Ishikawa (cell line): ENCODE results near the gene SORCS3.

ENCODE experiments used
- CEBPB ChIP-seq: IDR thresholded peaks from 2 replicates; pipeline ENCODE4 v1.6.1; 2012
- CREB1 ChIP-seq: IDR thresholded peaks from 2 replicates; pipeline ENCODE4 v1.6.1; 2012; ENCODE audit warnings: low read depth
- EGR1 ChIP-seq: IDR thresholded peaks from 2 replicates; pipeline ENCODE4 v1.6.1; 2012
- EP300 ChIP-seq: IDR thresholded peaks from 2 replicates; pipeline ENCODE4 v1.6.1; 2012; ENCODE audit warnings: borderline replicate concordance
- TCF12 ChIP-seq: IDR thresholded peaks from 2 replicates; pipeline ENCODE4 v1.6.1; 2012; ENCODE audit warnings: low read depth
- TEAD4 ChIP-seq: IDR thresholded peaks from 2 replicates; pipeline ENCODE4 v1.6.1; 2012
- YY1 ChIP-seq: IDR thresholded peaks from 2 replicates; pipeline ENCODE4 v1.6.1; 2012; ENCODE audit warnings: low read depth
- TF ChIP-seq, protein P1 (sequence below): IDR thresholded peaks from 2 replicates; pipeline ENCODE4 v1.6.1; 2012
- TF ChIP-seq, protein P2 (sequence below): IDR thresholded peaks from 2 replicates; pipeline ENCODE4 v1.6.1; 2012; ENCODE audit warnings: low read depth, mild to moderate bottlenecking

DNA sequence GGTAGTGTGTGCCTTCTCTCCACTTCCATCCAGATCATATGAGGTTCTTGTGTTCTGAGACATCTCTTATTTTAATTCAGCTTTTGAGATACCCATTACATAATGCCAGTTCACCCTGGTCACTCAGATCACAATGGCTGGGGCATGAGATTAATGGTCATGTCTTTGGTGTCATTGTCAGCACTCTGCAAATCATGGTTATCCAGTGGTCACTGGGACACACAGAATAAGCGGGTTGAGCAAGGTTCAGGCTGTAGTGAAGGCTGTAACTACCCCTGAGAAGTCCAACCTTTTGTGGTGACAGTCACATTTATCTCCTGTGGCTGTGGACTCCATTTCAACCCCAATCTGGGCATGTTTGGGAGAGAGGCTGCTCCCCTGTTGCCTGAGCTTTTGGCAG, 35.8 kb downstream of the SORCS3 start:
- TF ChIP-seq YY1 (no peak), TCF12 (no peak), CEBPB (no peak), EP300 (no peak), EGR1 (no peak), TEAD4 (no peak), CREB1 (no peak)
- TF ChIP-seq, protein P1, sequence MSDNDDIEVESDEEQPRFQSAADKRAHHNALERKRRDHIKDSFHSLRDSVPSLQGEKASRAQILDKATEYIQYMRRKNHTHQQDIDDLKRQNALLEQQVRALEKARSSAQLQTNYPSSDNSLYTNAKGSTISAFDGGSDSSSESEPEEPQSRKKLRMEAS = no peak
- TF ChIP-seq, protein P2, sequence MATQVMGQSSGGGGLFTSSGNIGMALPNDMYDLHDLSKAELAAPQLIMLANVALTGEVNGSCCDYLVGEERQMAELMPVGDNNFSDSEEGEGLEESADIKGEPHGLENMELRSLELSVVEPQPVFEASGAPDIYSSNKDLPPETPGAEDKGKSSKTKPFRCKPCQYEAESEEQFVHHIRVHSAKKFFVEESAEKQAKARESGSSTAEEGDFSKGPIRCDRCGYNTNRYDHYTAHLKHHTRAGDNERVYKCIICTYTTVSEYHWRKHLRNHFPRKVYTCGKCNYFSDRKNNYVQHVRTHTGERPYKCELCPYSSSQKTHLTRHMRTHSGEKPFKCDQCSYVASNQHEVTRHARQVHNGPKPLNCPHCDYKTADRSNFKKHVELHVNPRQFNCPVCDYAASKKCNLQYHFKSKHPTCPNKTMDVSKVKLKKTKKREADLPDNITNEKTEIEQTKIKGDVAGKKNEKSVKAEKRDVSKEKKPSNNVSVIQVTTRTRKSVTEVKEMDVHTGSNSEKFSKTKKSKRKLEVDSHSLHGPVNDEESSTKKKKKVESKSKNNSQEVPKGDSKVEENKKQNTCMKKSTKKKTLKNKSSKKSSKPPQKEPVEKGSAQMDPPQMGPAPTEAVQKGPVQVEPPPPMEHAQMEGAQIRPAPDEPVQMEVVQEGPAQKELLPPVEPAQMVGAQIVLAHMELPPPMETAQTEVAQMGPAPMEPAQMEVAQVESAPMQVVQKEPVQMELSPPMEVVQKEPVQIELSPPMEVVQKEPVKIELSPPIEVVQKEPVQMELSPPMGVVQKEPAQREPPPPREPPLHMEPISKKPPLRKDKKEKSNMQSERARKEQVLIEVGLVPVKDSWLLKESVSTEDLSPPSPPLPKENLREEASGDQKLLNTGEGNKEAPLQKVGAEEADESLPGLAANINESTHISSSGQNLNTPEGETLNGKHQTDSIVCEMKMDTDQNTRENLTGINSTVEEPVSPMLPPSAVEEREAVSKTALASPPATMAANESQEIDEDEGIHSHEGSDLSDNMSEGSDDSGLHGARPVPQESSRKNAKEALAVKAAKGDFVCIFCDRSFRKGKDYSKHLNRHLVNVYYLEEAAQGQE = no peak
